HAP-1 (cell line): ENCODE measurements around the gene MED17.
A peak's percentile ranks its signal among the peaks of the same experiment; 100 is the strongest.
"Not testable (repeated sequence)": the region's sequence is repeated elsewhere in the genome, so short reads cannot be mapped to it uniquely, and the experiment has no call there.

Source experiments
- DNase-seq, 2 experiments: peaks; one replicate each; pipeline ENCODE4 v3.0.0-alpha.2; 2016 to 2020; ENCODE audit warnings: low spot score in 2 of 2
- H3K27me3 ChIP-seq: fragments of 250-450 bp; sonication (Bioruptor Pico); 2 replicates; pipeline ENCODE4 v1.5.1; 2020; ENCODE audit warnings: low read depth, mild to moderate bottlenecking, moderate library complexity
- H3K36me3 ChIP-seq: fragments of 250-450 bp; sonication (Bioruptor Pico); replicated peaks from 2 replicates; pipeline ENCODE4 v1.5.1; 2020; ENCODE audit warnings: mild to moderate bottlenecking
- H3K4me1 ChIP-seq: fragments of 250-450 bp; sonication (Bioruptor Pico); 2 replicates; pipeline ENCODE4 v1.5.1; 2020; ENCODE audit warnings: mild to moderate bottlenecking
- H3K4me3 ChIP-seq: fragments of 250-450 bp; sonication (Bioruptor Pico); 2 replicates; pipeline ENCODE4 v1.5.1; 2020; ENCODE audit warnings: mild to moderate bottlenecking, moderate library complexity
- H3K9me3 ChIP-seq: fragments of 250-450 bp; sonication (Bioruptor Pico); 2 replicates; pipeline ENCODE4 v1.5.1; 2020; ENCODE audit warnings: mild to moderate bottlenecking, moderate library complexity
- in situ Hi-C: fragments of 300-500 bp; cut with MboI; formaldehyde crosslinking; loops from 3 replicates; pipeline ENCODE4 v1.14.3; 2020; ENCODE audit warnings: low sequenced_read_pairs, inconsistent platforms, mixed read lengths

MED17 gene

DNA sequence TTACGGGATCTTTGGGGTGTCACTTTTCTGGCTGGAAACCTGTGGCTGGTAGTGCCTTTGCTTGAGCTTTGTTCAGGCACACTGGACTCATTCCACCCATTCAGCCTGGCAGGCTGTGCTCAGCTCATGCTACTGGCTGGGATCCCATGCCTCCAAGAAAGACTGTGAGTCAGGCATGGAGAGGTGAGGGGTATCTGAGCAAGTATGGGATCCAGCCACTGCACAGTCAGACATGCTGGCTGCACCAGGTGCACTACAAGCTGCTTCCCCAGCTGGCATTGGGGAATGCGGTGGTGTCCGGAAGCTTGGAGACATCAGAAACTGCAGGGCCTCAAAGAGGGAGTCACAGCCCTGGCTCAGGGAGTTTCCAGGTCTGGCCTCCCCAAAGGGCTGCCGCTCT lies 12.0 kb upstream of the MED17 start:
- H3K9me3 ChIP-seq: no peaks in the 10 kb centered on the region
- no peaks in the 10 kb centered on the region for H3K27me3 ChIP-seq
- no peaks in the 10 kb centered on the region for H3K4me1 ChIP-seq
- in situ Hi-C loops: no loop called here
- H3K4me3 ChIP-seq: no peak overlapping the region
- no peak for DNase-seq
- no peaks in the 10 kb centered on the region for H3K36me3 ChIP-seq

DNA sequence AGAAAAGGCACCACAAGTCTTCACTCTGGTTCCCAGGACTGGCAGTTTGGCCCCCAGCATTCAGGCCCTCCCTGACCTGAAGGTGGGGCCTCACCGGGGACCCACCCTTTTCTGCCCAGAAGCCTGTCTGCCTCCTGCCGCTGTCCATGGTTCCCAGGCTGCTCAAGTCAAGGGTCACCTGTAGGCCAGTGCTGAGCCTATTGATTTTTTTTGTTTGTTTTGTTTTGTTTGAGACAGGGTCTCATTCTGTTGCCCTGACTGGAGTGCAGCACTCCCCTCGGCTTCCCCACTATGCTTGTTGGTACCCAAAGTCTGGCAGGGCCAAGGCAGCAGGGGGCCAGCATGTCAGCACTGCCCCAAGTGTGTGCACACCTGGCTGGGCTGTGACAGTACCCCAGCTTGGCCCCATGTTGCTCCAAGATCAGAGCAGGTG lies 11.0 kb upstream of the MED17 start:
- H3K36me3 ChIP-seq: no peaks in the 10 kb centered on the region
- H3K27me3 ChIP-seq: no peaks in the 10 kb centered on the region
- no peak overlapping the region for H3K4me3 ChIP-seq
- H3K9me3 ChIP-seq: no peaks in the 10 kb centered on the region
- no peak for DNase-seq
- H3K4me1 ChIP-seq: no peaks in the 10 kb centered on the region
- in situ Hi-C loops: no loop called here

DNA sequence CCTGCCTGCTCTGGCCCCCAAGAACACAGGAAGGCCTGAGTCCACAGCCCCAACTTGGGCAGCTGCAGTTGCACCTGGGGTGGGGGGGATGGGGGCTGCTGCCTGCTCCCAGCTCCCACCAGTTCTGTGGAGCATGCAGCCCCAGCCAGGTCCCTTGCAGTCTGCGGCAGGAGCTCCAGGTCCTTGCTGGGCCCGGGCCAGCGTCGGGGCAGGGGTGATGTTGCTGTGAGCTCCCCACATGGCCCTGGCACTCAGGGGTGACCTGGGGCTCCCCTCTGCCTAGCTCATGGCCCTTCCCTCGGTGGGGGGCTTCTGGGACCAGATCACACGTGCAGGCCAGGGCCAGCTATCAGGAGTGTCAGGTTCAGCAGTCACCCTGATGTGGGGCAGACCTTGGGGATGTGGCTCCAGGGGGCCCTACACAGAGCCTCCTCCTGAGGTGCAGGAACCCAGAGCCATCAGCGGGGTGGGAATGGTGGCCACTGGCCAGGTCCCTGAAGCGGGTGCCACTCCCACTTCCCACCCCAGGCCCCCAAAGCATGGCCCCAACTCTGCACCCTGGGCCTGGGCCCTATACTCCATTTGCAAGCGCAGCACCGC lies 10.4 kb upstream of the MED17 start:
- no peaks in the 10 kb centered on the region for H3K9me3 ChIP-seq

DNA sequence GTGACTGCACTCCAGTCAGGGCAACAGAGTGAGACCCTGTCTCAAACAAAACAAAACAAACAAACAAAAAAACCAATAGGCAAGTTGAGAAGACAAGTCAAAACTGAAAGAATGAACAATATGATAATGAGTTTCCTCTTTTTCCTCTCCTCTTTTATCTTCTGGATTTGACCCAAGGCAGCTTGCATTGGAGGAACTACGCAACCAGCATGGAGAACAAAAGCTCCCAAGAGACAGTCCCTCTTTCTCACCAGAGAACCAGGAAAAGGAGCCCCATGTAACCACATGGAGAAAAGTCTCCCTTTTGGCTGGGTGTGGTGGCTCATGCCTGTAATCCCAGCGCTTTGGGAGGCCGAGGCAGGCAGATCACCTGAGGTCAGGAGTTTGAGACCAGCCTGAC lies 9.5 kb upstream of the MED17 start:
- in situ Hi-C loops, H3K27me3 ChIP-seq, H3K4me3 ChIP-seq, H3K9me3 ChIP-seq, H3K36me3 ChIP-seq, H3K4me1 ChIP-seq, DNase-seq: not testable (repeated sequence)

More for the DNA sequence above, 10.4 kb upstream of the MED17 start:
- H3K27me3 ChIP-seq: no peaks in the 10 kb centered on the region
- H3K4me3 ChIP-seq: no peak overlapping the region
- in situ Hi-C loops: no loop called here
- DNase-seq: no peak
- no peaks in the 10 kb centered on the region for H3K36me3 ChIP-seq
- H3K4me1 ChIP-seq: no peaks in the 10 kb centered on the region

DNA sequence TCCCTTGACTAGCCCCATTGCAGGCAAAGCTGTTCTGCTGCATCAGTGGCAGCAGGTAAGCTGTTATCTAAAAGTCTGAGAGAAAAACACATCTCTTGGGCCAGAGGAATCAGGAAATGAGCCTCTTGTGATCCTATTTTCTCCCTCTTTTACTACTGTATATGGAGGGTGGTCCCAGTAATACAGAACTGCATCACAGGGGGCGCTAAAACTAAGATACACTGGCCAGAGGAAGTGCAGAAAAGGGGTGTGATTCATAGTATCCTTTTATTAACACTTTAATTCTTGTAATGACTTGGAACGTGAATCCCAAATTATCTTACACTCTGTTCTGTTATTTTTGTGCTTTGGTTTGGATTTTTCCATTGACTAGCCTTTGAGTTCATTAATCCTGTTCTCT lies 8.8 kb upstream of the MED17 start:
- Histone ChIP-seq H3K27me3 (no peaks in the 10 kb centered on the region), H3K36me3 (no peaks in the 10 kb centered on the region), H3K9me3 (no peaks in the 10 kb centered on the region), H3K4me1 (no peaks in the 10 kb centered on the region), H3K4me3 (no peak overlapping the region)
- in situ Hi-C loops: no loop called here
- DNase-seq: peak in 1 of 2 experiments; percentile 69

DNA sequence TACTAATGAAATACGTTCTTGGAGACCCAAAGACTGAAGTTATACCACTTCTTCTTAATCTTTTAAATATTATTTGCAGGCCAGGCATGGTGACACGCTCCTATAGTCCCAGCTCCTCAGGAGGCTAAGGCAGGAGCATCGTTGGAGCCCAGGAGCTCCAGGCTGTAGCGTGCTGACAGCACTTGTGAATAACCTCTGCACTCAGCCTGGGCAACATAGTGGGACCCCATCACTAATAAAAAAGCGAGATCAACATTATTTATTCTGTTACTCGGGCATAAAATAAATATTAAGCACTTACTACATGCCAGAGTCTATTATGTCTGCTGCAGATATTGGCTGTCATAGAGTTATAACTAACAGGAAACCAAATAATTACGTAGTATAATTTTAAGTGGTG lies 720 bp upstream of the MED17 start:
- no peak for DNase-seq
- peaks cover 6% of the 10 kb centered on the region; the same call in 1 of the 2 replicates for H3K4me1 ChIP-seq
- in situ Hi-C loops: loop anchor here (5.0 kb wide), 1 partner anchor 41 kb away; the partner anchor contains the start of genes C11orf54 and TAF1D
- no peaks in the 10 kb centered on the region for H3K27me3 ChIP-seq
- peak overlapping the region; percentile 78 for H3K4me3 ChIP-seq
- H3K36me3 ChIP-seq: peaks cover 12% of the 10 kb centered on the region
- no peaks in the 10 kb centered on the region for H3K9me3 ChIP-seq

DNA sequence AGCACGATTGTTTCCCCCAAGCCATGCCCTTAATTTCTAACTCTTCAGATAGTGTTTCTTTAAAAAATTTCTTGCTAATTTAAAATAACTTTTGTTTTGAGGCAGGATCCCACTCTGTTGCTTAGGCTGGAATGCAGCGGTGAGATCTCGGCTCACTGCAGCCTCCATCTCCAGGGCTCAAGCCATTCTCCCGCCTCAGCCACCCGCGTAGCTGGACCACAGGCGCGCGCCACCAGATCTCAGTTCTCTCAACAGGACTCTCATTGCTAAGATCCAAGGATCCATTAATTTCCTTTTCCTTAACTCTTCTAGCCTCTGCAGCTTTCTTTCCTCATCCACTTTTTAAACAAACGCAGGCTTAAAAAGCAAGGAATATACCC lies 327 bp upstream of the MED17 start:
- in situ Hi-C loops: loop anchor here (5.0 kb wide), 1 partner anchor 41 kb away; the partner anchor contains the start of genes C11orf54 and TAF1D
- DNase-seq: no peak
- Histone ChIP-seq H3K4me1 (peaks cover 6% of the 10 kb centered on the region; the same call in 1 of the 2 replicates), H3K4me3 (peak overlapping the region; percentile 78), H3K36me3 (peaks cover 15% of the 10 kb centered on the region), H3K9me3 (no peaks in the 10 kb centered on the region), H3K27me3 (no peaks in the 10 kb centered on the region)

DNA sequence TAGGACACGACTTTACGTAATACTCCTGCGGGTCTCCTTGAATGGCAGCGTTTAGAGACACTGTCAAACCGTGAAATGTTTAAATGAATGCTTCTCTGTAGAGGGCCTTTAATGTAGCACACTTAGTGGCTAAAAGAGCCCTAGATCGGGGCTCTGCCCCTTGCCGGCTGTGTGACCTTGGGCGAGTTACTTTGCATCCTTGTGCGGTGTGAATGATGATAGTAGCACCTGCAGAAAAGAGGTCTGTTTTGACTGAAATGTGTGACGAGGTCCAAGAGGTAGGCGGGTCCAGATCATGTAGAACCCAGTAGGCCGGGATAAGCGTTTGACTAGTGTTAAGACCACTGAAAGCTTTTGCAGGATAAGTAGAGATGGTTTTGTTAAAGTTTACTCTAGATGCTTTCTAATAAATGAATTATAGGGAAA lies 866 bp downstream of the MED17 start:
- Histone ChIP-seq H3K36me3 (peaks cover 25% of the 10 kb centered on the region), H3K27me3 (no peaks in the 10 kb centered on the region), H3K4me3 (peak overlapping the region; percentile 78), H3K4me1 (peaks cover 6% of the 10 kb centered on the region; the same call in 1 of the 2 replicates), H3K9me3 (no peaks in the 10 kb centered on the region)
- in situ Hi-C loops: loop anchor here (5.0 kb wide), 1 partner anchor 43 kb away; the partner anchor contains the start of genes C11orf54 and TAF1D
- peak; percentile 23 to 27 for DNase-seq

DNA sequence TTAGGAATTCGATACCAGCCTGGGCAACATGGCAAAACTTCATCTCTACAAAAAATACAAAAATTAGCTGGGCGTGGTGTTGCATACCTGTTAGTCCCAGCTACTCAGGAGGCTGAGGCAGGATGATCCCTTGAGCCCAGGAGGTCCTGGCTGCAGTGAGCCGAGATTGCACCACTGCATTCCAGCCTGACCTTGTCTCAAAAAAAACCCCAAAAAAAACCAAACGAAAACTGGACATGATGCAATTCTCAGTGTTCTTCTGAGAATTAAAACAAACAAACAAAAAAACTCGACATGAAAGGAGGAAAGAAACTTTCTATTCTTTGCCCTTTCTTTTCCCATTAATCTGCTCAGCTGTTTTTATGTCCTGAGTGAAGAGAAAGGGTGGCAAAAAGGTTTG lies 7.4 kb downstream of the MED17 start:
- Histone ChIP-seq H3K4me3 (no peak overlapping the region), H3K27me3 (no peaks in the 10 kb centered on the region), H3K36me3 (peaks cover 84% of the 10 kb centered on the region), H3K9me3 (no peaks in the 10 kb centered on the region), H3K4me1 (no peaks in the 10 kb centered on the region)
- in situ Hi-C loops: no loop called here
- DNase-seq: no peak

DNA sequence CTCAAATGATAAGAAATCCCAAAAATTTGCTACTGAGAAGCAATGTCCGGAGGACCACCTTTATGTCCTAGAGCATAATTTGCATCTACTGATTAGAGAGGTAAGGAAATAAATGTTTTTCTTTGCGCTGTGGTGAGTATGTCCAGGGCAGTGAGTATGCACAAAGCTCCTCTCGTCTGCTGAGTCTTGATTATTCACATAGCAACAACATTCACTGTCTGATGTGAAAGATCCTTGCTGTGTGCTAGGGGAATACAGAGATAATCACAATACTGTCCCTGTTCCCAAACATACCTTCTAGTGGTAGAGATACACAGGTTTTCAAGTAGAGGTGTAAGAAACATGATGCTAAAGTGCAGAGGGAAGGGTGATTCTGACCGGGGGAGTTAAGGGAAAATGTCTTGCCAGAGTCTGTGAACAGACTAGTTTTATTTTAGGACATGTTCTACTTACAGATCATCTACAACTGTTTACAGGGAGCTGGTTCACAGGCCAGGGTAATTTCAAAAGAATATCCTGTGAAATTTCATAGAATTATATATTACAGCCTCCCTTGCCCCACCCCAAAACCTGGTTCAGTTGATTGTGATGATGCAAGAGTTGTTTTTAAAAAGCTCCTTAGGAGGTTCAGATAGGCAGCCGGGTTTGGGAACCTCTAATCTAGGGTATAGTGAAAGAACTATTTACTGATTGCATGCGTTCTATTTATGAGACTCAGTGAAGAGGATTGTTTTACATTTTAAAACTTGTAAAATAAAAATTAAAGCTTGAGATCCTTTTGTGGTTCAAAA lies 12.6 kb downstream of the MED17 start:
- Histone ChIP-seq H3K27me3 (no peaks in the 10 kb centered on the region), H3K36me3 (peaks cover 88% of the 10 kb centered on the region)

DNA sequence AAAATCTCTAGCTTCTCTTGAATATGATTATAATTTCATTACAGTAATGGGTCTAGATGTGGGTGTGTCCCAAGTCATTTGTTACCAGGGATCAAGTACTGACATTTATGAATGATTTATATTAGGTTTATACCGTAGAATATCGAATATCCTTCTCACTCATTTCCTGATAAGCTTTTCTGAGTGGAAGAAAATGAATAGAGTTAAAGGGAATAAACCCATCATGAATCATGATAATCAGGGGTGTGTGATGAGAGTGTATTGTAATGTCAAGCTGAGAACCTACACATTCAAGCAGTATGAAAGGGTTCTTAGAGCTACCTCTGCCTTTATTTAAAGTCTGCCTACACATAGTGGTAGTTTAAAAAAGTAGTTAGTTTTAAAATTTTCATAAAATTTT lies 17.3 kb downstream of the MED17 start:
- no peak for DNase-seq
- H3K4me1 ChIP-seq: no peaks in the 10 kb centered on the region
- no peak overlapping the region for H3K4me3 ChIP-seq
- H3K27me3 ChIP-seq: no peaks in the 10 kb centered on the region
- no peaks in the 10 kb centered on the region for H3K9me3 ChIP-seq
- in situ Hi-C loops: no loop called here
- peaks cover 82% of the 10 kb centered on the region for H3K36me3 ChIP-seq

More for the DNA sequence above, 12.6 kb downstream of the MED17 start:
- Histone ChIP-seq H3K4me1 (no peaks in the 10 kb centered on the region), H3K9me3 (no peaks in the 10 kb centered on the region), H3K4me3 (no peak overlapping the region)
- in situ Hi-C loops: no loop called here
- DNase-seq: no peak

DNA sequence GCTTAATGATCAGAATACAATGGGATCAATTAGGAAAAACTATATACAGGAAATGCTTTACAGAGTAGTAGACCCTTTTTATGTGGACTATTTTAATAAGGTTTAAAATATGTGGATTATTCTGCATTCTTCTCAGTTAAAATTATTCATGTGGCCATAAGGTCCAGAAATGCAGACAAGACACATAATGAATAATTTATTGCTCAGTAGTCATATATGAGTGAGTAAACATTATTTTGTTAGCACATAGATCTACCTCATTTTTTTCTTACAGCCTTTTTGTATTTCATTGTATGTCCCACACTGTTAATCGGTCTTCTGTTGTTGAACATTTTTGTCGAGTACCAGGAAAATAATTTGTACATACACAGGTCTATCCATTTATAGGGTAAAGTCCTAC lies 20.8 kb downstream of the MED17 start:
- Histone ChIP-seq H3K4me3 (no peak overlapping the region), H3K27me3 (no peaks in the 10 kb centered on the region), H3K36me3 (peaks cover 85% of the 10 kb centered on the region), H3K4me1 (no peaks in the 10 kb centered on the region), H3K9me3 (no peaks in the 10 kb centered on the region)
- in situ Hi-C loops: no loop called here
- no peak for DNase-seq

DNA sequence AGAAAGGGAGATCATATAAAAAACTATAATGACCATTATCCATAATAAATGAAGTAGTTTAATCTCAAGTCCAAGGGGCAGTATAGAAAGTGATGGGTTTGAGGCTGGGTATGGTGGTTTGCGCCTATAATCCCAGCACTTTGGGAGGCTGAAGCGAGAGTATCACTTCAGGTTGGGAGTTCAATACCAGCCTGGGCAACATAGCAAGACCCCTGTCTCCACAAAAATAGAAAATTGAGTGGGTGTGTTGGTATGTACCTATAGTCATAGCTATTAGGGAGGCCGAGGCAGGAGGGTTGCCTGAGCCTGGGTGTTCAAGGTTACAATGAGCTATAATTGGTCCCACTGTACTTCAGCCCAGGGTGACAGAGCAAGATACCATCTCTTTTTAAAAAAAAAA lies 23.9 kb downstream of the MED17 start:
- no peak overlapping the region for H3K4me3 ChIP-seq
- no peaks in the 10 kb centered on the region for H3K4me1 ChIP-seq
- peaks cover 82% of the 10 kb centered on the region for H3K36me3 ChIP-seq
- DNase-seq: no peak
- H3K27me3 ChIP-seq: no peaks in the 10 kb centered on the region
- no peaks in the 10 kb centered on the region for H3K9me3 ChIP-seq
- in situ Hi-C loops: no loop called here

DNA sequence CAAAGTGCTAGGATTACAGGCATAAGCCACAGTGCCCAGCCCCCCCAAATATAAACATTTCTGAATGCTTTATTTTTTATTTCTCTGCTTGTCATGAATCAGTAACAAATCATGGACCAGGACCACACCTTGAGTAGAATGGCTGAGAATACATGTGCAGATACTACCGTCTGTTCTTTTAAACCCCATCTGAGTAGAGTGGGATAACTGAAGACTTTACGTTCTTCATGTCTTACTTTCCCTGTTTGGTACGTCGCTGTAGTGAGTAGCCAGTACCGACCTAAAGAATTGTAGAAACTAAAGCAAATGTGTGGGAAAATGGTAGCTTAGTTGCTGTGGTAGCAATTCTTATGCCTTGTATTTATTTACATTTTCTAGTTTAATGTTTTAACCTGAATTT lies 29.9 kb downstream of the MED17 start:
- in situ Hi-C loops: no loop called here
- peaks cover 50% of the 10 kb centered on the region for H3K36me3 ChIP-seq

More for the DNA sequence above, 29.9 kb downstream of the MED17 start:
- H3K4me3 ChIP-seq: no peak overlapping the region
- H3K4me1 ChIP-seq: no peaks in the 10 kb centered on the region
- H3K9me3 ChIP-seq: no peaks in the 10 kb centered on the region
- no peaks in the 10 kb centered on the region for H3K27me3 ChIP-seq
- DNase-seq: no peak
